ENCODE results near the gene GUK1.

The GUK1 gene

GRCh38 chr1:228174482-228175315 is 34.6 kb downstream of the GUK1 start:
- ChIA-PET CTCF (interaction anchor here (0.6 to 1.5 kb wide), 3 partner anchors 9 to 49 kb away, joined by 3 to 6 read pairs (median 3); no protein-coding TSS in a partner anchor), POLR2A (interaction anchor here (0.9 kb wide), 1 partner anchor 9 kb away, joined by 3 read pairs; no protein-coding TSS in a partner anchor)
- no peak for DNase-seq (ENCODE audit: low read depth, low spot score)
- no peak for TF ChIP-seq CTCF (IDR thresholded peaks at IDR 0.05; ENCODE audit: insufficient read depth, low read length, missing control alignments)
- no peak overlapping the region for H3K4me3 ChIP-seq (ENCODE audit: low read depth, low read length)

GRCh38 chr1:228175316-228176023 is 35.4 kb downstream of the GUK1 start:
- H3K4me3 ChIP-seq (ENCODE audit: low read depth, low read length) = no peak overlapping the region
- TF ChIP-seq CTCF (IDR thresholded peaks at IDR 0.05; ENCODE audit: insufficient read depth, low read length, missing control alignments) = no peak
- ChIA-PET POLR2A (no interaction called here), CTCF (interaction anchor here (1.5 to 6.8 kb wide), 2 partner anchors 9 to 11 kb away, joined by 6 to 47 read pairs; partner anchors contain the start of gene IBA57)
- DNase-seq (ENCODE audit: low read depth, low spot score) = no peak

- no peak for DNase-seq (ENCODE audit: low read depth, low spot score)
- ChIA-PET POLR2A (no interaction called here), CTCF (interaction anchor here (6.8 kb wide), 1 partner anchor 9 kb away, joined by 47 read pairs; the partner anchor contains the start of gene IBA57)
- no peak overlapping the region for H3K4me3 ChIP-seq (ENCODE audit: low read depth, low read length)
- TF ChIP-seq CTCF (IDR thresholded peaks at IDR 0.05; ENCODE audit: insufficient read depth, low read length, missing control alignments) = no peak
Measured at GRCh38 chr1:228176024-228176395, 35.9 kb downstream of the GUK1 start.

- CTCF ChIA-PET = interaction anchor here (0.7 to 6.8 kb wide), 2 partner anchors 10 to 41 kb away, joined by 3 to 47 read pairs; partner anchors contain the start of gene IBA57
- no peak overlapping the region for H3K4me3 ChIP-seq (ENCODE audit: low read depth, low read length)
- no peak for DNase-seq (ENCODE audit: low read depth, low spot score)
- POLR2A ChIA-PET = no interaction called here
- no peak for TF ChIP-seq CTCF (IDR thresholded peaks at IDR 0.05; ENCODE audit: insufficient read depth, low read length, missing control alignments)
Measured at GRCh38 chr1:228176461-228177182, 36.5 kb downstream of the GUK1 start.

- ChIA-PET CTCF (interaction anchor here (0.7 to 6.8 kb wide), 2 partner anchors 11 to 41 kb away, joined by 3 to 47 read pairs; partner anchors contain the start of gene IBA57), POLR2A (interaction anchor here (0.8 kb wide), 1 partner anchor 11 kb away, joined by 3 read pairs; the partner anchor contains the start of gene IBA57)
- DNase-seq (ENCODE audit: low read depth, low spot score) = no peak
- no peak for TF ChIP-seq CTCF (IDR thresholded peaks at IDR 0.05; ENCODE audit: insufficient read depth, low read length, missing control alignments)
- H3K4me3 ChIP-seq (ENCODE audit: low read depth, low read length) = no peak overlapping the region
Measured at GRCh38 chr1:228177183-228177475, 37.0 kb downstream of the GUK1 start.

All from AG04449 (cell line).